ENCODE data around the gene PHF20. TPM values are rescaled to one million over a fixed set of nuclear protein-coding genes. Genes with fewer than 3 reads are reported as not detected.

The PHF20 gene
- total and polyA plus RNA-seq, 2 donors from 2014 or later = 12.3 to 48.4 TPM

- Histone ChIP-seq H3K4me1 (ENCODE audit: control insufficient read depth in 2 of 3, insufficient read depth in 2 of 3, low read depth in 1 of 3, low read length in 3 of 3) (no peaks in the 10 kb centered on the region), H3K27me3 (ENCODE audit: control insufficient read depth, insufficient read depth, low read length) (no peaks in the 10 kb centered on the region), H3K36me3 (ENCODE audit: control insufficient read depth in 2 of 3, insufficient read depth in 3 of 3, low read length in 3 of 3) (peaks cover 5 to 6% (median 5%) of the 10 kb centered on the region in 3 donors), H3K4me3 (ENCODE audit: low read length in 3 of 3) (no peak overlapping the region), H3K27ac (ENCODE audit: low read depth in 2 of 2, low read length in 2 of 2) (no peak overlapping the region), H3K9me3 (ENCODE audit: control insufficient read depth in 2 of 3, insufficient read depth in 1 of 3, low read length in 3 of 3) (no peaks in the 10 kb centered on the region), H3K9ac (ENCODE audit: low read length in 3 of 3) (no peak overlapping the region)
- FAIRE-seq = no peak
- DNase-seq = no peak
- intact Hi-C loops (cut with DNase I) = no loop called here
- TF ChIP-seq CTCF (IDR thresholded peaks at IDR 0.05; ENCODE audit: borderline replicate concordance, extremely low read depth, insufficient read depth) = no peak
Observed at GRCh38 chr20:35901678-35902544, 130.1 kb downstream of the PHF20 start.

DNA sequence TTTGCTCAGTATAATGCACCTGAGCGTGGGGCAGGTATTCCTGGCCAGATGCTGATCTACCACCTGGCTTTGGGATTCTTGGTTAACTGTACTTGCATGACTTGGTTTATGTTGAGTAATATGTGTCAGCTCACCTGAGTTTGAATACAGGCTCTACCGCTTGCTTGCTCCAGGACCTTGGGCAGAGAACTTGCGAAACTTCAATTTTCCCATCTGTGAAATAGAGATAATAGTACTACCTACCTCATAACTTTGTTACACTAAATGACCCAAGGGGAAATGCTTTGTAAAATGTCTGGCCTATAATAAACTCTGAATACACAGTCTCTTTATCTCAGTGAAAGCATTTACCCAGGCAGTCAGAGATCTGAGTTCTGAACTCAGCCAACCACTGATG, 130.7 kb downstream of the PHF20 start:
- DNase-seq = no peak
- TF ChIP-seq CTCF (IDR thresholded peaks at IDR 0.05; ENCODE audit: borderline replicate concordance, extremely low read depth, insufficient read depth) = no peak

DNA sequence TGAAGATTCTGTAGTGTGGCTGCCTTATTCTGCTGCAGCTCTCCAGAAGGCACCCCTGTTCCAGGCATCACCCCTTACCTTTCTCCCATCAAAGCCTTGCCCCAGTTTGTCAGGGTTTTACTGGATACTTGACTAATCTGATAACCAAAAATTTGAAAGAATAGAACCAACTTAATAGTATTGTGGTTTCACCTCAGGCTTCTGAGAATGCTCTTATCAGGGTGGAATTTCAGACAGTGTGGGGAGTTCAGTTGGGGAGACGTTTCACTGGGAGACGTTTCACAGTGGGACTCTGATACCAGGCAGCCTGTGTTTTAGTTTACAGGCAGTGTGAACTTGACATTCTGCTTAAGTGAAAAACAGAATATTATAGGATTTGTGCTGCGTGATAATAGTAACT, 132.0 kb downstream of the PHF20 start:
- Histone ChIP-seq H3K4me1 (ENCODE audit: control insufficient read depth in 2 of 3, insufficient read depth in 2 of 3, low read depth in 1 of 3, low read length in 3 of 3) (no peaks in the 10 kb centered on the region), H3K9ac (ENCODE audit: low read length in 3 of 3) (no peak overlapping the region), H3K4me3 (ENCODE audit: low read length in 3 of 3) (no peak overlapping the region), H3K27ac (ENCODE audit: low read depth in 2 of 2, low read length in 2 of 2) (no peak overlapping the region), H3K36me3 (ENCODE audit: control insufficient read depth in 2 of 3, insufficient read depth in 3 of 3, low read length in 3 of 3) (peaks cover 5 to 6% (median 5%) of the 10 kb centered on the region in 3 donors), H3K9me3 (ENCODE audit: control insufficient read depth in 2 of 3, insufficient read depth in 1 of 3, low read length in 3 of 3) (no peaks in the 10 kb centered on the region), H3K27me3 (ENCODE audit: control insufficient read depth, insufficient read depth, low read length) (no peaks in the 10 kb centered on the region)
- no peak for TF ChIP-seq CTCF (IDR thresholded peaks at IDR 0.05; ENCODE audit: borderline replicate concordance, extremely low read depth, insufficient read depth)
- FAIRE-seq (no peak), DNase-seq (no peak)
- intact Hi-C loops (cut with DNase I) = no loop called here

More for the DNA sequence above, 130.7 kb downstream of the PHF20 start:
- Histone ChIP-seq H3K27me3 (ENCODE audit: control insufficient read depth, insufficient read depth, low read length) (no peaks in the 10 kb centered on the region), H3K4me1 (ENCODE audit: control insufficient read depth in 2 of 3, insufficient read depth in 2 of 3, low read depth in 1 of 3, low read length in 3 of 3) (no peaks in the 10 kb centered on the region), H3K9me3 (ENCODE audit: control insufficient read depth in 2 of 3, insufficient read depth in 1 of 3, low read length in 3 of 3) (no peaks in the 10 kb centered on the region), H3K9ac (ENCODE audit: low read length in 3 of 3) (no peak overlapping the region), H3K4me3 (ENCODE audit: low read length in 3 of 3) (no peak overlapping the region), H3K36me3 (ENCODE audit: control insufficient read depth in 2 of 3, insufficient read depth in 3 of 3, low read length in 3 of 3) (peaks cover 5 to 6% (median 5%) of the 10 kb centered on the region in 3 donors), H3K27ac (ENCODE audit: low read depth in 2 of 2, low read length in 2 of 2) (no peak overlapping the region)
- no peak for FAIRE-seq
- intact Hi-C loops (cut with DNase I) = no loop called here
